CD4-positive, alpha-beta memory T cell (primary cell): ENCODE measurements around the gene FAM210A. TPM values are rescaled to one million over a fixed set of nuclear protein-coding genes. Genes with fewer than 3 reads are reported as not detected.

Experiments
- CTCF ChIA-PET: fragments of 350-600 bp; sonication (Branson Sonifier 250); formaldehyde crosslinking; loops from one replicate; lab custom pipeline; 2021; ENCODE audit warnings: inconsistent platforms; ENCODE audit not compliant: partially characterized antibody; lab: Charles Lee
- POLR2A ChIA-PET: fragments of 350-600 bp; sonication (Branson Sonifier 250); formaldehyde crosslinking; loops from one replicate; lab custom pipeline; 2021; ENCODE audit not compliant: partially characterized antibody; lab: Charles Lee
- DNase-seq, 5 donors: peaks; one replicate each; pipeline versions ENCODE4 v3.0.0 to v3.0.0-alpha.2; 2020 to 2022; ENCODE audit warnings: mixed read lengths in 1 of 5
- H3K27ac ChIP-seq: one replicate; pipeline ENCODE4 v1.7.0; 2013; ENCODE audit warnings: low read depth, low read length
- H3K27me3 ChIP-seq: 2 replicates; pipeline ENCODE4 v1.7.0; 2013; ENCODE audit warnings: mild to moderate bottlenecking, low read length, moderate library complexity; ENCODE audit not compliant: insufficient read depth
- H3K36me3 ChIP-seq: 2 replicates; pipeline ENCODE4 v1.7.0; 2013; ENCODE audit warnings: mild to moderate bottlenecking, low read length, moderate library complexity; ENCODE audit not compliant: insufficient read depth
- H3K4me1 ChIP-seq: 2 replicates; pipeline ENCODE4 v1.7.0; 2013; ENCODE audit warnings: mild to moderate bottlenecking, low read length, moderate library complexity; ENCODE audit not compliant: insufficient read depth
- H3K4me3 ChIP-seq, 2 donors: one replicate each; pipeline ENCODE4 v1.7.0; 2013; ENCODE audit warnings: low read length in 2 of 2, mild to moderate bottlenecking in 1 of 2
- H3K9me3 ChIP-seq, 2 donors: one replicate each; pipeline ENCODE4 v1.7.0; 2013; ENCODE audit warnings: low read length in 2 of 2, control low read depth in 1 of 2; ENCODE audit not compliant: control insufficient read depth in 1 of 2
- H3K27ac Mint-ChIP-seq, 7 donors: one replicate each; pipeline ENCODE4 v1.8.0; 2020 to 2021; ENCODE audit warnings: mixed read lengths in 7 of 7, mild to moderate bottlenecking in 6 of 7, inconsistent platforms in 3 of 7, moderate library complexity in 3 of 7
- H3K27me3 Mint-ChIP-seq, 2 donors: one replicate each; pipeline ENCODE4 v1.8.0; 2020 to 2021; ENCODE audit warnings: mixed read lengths in 2 of 2
- H3K36me3 Mint-ChIP-seq, 2 donors: one replicate each; pipeline ENCODE4 v1.8.0; 2020 to 2021; ENCODE audit warnings: mixed read lengths in 2 of 2, inconsistent platforms in 1 of 2, mild to moderate bottlenecking in 1 of 2
- H3K4me1 Mint-ChIP-seq, 4 donors: one replicate each; pipeline ENCODE4 v1.8.0; 2020 to 2021; ENCODE audit warnings: mixed read lengths in 4 of 4, mild to moderate bottlenecking in 1 of 4
- H3K4me3 Mint-ChIP-seq, 8 donors: one replicate each; pipeline ENCODE4 v1.8.0; 2020 to 2021; ENCODE audit warnings: mixed read lengths in 8 of 8, mild to moderate bottlenecking in 7 of 8, moderate library complexity in 6 of 8, inconsistent platforms in 3 of 8
- H3K9me3 Mint-ChIP-seq, 8 donors: one replicate each; pipeline ENCODE4 v1.8.0; 2020 to 2021; ENCODE audit warnings: mixed read lengths in 8 of 8, mild to moderate bottlenecking in 5 of 8, inconsistent platforms in 3 of 8, moderate library complexity in 1 of 8
- intact Hi-C: fragments of 100-400 bp; cut with micrococcal nuclease; formaldehyde crosslinking; loops from one replicate; pipeline ENCODE4 v1.15.1; 2023
- polyA plus RNA-seq, 2 donors: library from polyadenylated mRNA; unstranded; fragments of 300-500 nt; fragmentation: Illumina TruSeq; gene quantifications; one replicate each; pipeline ENCODE4 v1.2.3, GENCODE V29; 2021
- total RNA-seq, 2 experiments: library from RNA; stranded (reverse); gene quantifications; one replicate each; pipeline ENCODE4 v1.2.3, GENCODE V29; 2021

FAM210A gene
- total and polyA plus RNA-seq, 4 experiments from 2014 or later, result 9.4 to 13.7 (median 11.6) TPM

DNA sequence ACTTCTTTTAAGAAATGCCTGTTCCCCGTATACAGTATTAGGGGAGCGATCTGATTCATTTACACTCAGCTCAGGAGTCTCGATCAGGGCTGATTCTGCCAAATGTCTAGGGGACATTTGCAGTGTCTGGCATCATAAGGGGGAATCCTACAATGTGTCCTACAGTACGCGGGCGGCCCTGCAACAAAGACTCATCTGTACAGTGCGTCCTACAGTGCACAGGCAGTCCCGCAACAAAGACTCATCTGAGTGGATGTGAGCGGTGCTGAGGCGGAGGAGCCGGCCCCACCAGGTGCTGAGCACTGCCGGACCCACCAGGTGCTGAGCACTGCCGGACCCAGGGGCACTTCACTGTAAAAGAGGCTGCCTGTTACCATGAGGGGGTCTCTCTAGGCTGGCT is 102.5 kb downstream of the FAM210A start:
- Mint-ChIP-seq H3K27me3 (no peaks in the 10 kb centered on the region), H3K27ac (peak overlapping the region in 3 of 7 donors; percentile 24 to 78 (median 29)), H3K9me3 (peaks cover 0 to 1% (median 0%) of the 10 kb centered on the region in 8 donors), H3K4me1 (peaks cover 2 to 13% (median 8%) of the 10 kb centered on the region in 4 donors), H3K4me3 (no peak overlapping the region), H3K36me3 (peaks cover 12 to 20% of the 10 kb centered on the region in 2 donors)
- Histone ChIP-seq H3K9me3 (no peaks in the 10 kb centered on the region), H3K4me1 (no peaks in the 10 kb centered on the region), H3K36me3 (peaks cover 8% of the 10 kb centered on the region), H3K27ac (no peak overlapping the region), H3K27me3 (no peaks in the 10 kb centered on the region), H3K4me3 (no peak overlapping the region)
- DNase-seq, result no peak
- intact Hi-C loops, result no loop called here
- ChIA-PET CTCF (interaction anchor here (1.1 to 1.9 kb wide), 2 partner anchors 10 to 408 kb away, joined by 4 to 7 read pairs; no protein-coding TSS in a partner anchor), POLR2A (no interaction called here)

DNA sequence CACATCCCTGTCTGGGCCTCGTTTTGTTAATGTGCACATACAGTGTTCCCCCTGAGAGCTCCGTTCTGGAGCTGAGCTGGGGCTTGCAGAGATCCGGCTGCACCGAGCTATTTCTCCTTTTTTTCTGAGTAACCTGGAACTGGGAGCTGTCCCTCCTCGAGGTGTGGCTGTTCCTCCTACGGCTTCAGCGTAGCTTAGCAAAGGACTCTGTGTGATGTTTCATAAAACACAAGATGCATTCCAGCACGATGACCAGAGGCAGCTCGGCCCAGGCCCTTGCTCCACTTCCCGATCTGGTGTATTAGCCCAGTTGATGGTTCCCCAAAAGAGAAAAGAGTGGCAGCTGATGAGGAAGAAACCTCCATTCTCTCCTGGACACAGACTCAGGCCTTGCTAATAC is 103.0 kb downstream of the FAM210A start:
- POLR2A ChIA-PET, result no interaction called here
- Histone ChIP-seq H3K4me1 (no peaks in the 10 kb centered on the region), H3K9me3 (no peaks in the 10 kb centered on the region), H3K27me3 (no peaks in the 10 kb centered on the region), H3K4me3 (no peak overlapping the region), H3K27ac (no peak overlapping the region), H3K36me3 (peaks cover 8% of the 10 kb centered on the region)
- peaks cover 12 to 20% of the 10 kb centered on the region in 2 donors for H3K36me3 Mint-ChIP-seq
- H3K4me3 Mint-ChIP-seq, result no peak overlapping the region
- no peak for DNase-seq
- CTCF ChIA-PET, result interaction anchor here (1.1 kb wide), 1 partner anchor 9 kb away, joined by 4 read pairs; no protein-coding TSS in a partner anchor
- H3K27ac Mint-ChIP-seq, result no peak overlapping the region
- H3K4me1 Mint-ChIP-seq, result peaks cover 2 to 10% (median 8%) of the 10 kb centered on the region in 4 donors
- intact Hi-C loops, result no loop called here
- no peaks in the 10 kb centered on the region for H3K27me3 Mint-ChIP-seq
- peaks cover 0 to 1% (median 0%) of the 10 kb centered on the region in 8 donors for H3K9me3 Mint-ChIP-seq

DNA sequence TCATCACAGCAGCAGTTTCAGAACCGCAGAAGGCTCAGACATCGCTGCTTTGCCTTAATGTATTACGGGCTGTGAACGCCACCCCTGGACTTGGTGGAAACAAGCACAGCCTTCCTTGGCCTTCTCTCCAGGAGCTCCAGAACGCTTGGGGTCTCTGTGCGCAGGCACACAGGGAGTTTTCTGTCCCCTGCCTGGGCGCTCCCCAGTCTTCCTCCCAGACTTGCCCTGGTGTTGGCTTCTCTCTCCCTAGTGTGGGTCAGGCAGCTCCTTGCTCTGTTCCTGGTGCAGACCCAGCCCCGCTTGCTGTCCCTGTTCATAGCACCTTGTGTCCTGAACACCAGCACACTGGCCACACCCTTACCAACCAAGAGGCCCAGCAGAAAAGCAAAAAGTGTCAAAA is 103.6 kb downstream of the FAM210A start:
- Histone ChIP-seq H3K36me3 (peaks cover 8% of the 10 kb centered on the region), H3K27me3 (no peaks in the 10 kb centered on the region), H3K4me1 (no peaks in the 10 kb centered on the region), H3K9me3 (no peaks in the 10 kb centered on the region), H3K4me3 (no peak overlapping the region), H3K27ac (no peak overlapping the region)
- POLR2A ChIA-PET, result no interaction called here
- Mint-ChIP-seq H3K9me3 (peaks cover 0 to 1% (median 0%) of the 10 kb centered on the region in 8 donors), H3K27ac (peak overlapping the region in 1 of 7 donors; percentile 37), H3K27me3 (no peaks in the 10 kb centered on the region), H3K36me3 (peaks cover 12 to 20% of the 10 kb centered on the region in 2 donors), H3K4me1 (peaks cover 5 to 13% (median 8%) of the 10 kb centered on the region in 4 donors), H3K4me3 (no peak overlapping the region)
- no peak for DNase-seq
- intact Hi-C loops, result no loop called here
- CTCF ChIA-PET, result interaction anchor here (1.1 kb wide), 2 partner anchors 8 to 9 kb away, joined by 3 to 4 read pairs; no protein-coding TSS in a partner anchor

DNA sequence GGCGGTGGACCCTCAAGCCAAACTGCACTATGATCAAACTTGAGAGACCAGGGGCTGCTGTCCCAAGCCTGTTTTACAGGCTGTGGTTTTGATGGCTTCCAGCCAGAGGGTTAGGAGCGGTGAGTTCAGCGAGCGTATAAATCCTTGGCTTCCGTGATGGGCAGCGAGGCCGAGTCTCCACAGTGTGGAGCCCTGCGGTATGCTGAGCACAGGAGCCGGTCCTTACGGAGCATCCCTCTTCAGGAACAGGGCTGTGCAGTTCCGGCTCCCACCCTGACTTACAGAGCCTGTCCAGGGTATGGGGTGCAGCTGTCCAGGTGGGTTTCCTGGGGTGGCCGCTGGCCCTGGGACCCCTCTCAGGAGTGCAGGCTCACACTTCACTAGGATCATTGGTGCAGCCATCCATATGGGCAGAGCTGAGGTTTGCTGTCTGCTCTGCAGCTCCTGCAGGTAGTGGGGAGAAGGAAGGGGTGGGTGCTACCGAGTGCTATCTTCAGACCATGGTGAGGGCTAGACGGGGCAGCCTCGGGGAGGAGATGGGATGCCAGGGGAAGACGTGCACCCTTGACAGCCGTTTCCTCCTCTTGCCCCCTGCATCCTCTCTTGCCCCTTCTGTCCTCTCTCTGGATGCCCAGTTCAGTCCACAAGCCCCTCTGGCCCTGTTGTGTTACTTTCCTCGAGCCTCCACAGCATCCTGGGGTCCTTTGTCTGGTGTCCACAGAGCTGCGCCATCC is 104.3 kb downstream of the FAM210A start:
- no peak overlapping the region for H3K27ac ChIP-seq
- CTCF ChIA-PET, result interaction anchor here (1.1 kb wide), 1 partner anchor 8 kb away, joined by 3 read pairs; no protein-coding TSS in a partner anchor
- H3K4me1 Mint-ChIP-seq, result peaks cover 8 to 15% (median 12%) of the 10 kb centered on the region in 4 donors
- no peak for DNase-seq
- no peak overlapping the region for H3K4me3 Mint-ChIP-seq
- no peak overlapping the region for H3K27ac Mint-ChIP-seq
- no peaks in the 10 kb centered on the region for H3K27me3 Mint-ChIP-seq
- H3K36me3 ChIP-seq, result peaks cover 8% of the 10 kb centered on the region
- H3K4me1 ChIP-seq, result peaks cover 2% of the 10 kb centered on the region
- H3K27me3 ChIP-seq, result no peaks in the 10 kb centered on the region
- POLR2A ChIA-PET, result no interaction called here
- H3K4me3 ChIP-seq, result no peak overlapping the region
- peaks cover 0 to 1% (median 0%) of the 10 kb centered on the region in 8 donors for H3K9me3 Mint-ChIP-seq
- H3K36me3 Mint-ChIP-seq, result peaks cover 12 to 20% of the 10 kb centered on the region in 2 donors
- no peaks in the 10 kb centered on the region for H3K9me3 ChIP-seq
- intact Hi-C loops, result no loop called here

DNA sequence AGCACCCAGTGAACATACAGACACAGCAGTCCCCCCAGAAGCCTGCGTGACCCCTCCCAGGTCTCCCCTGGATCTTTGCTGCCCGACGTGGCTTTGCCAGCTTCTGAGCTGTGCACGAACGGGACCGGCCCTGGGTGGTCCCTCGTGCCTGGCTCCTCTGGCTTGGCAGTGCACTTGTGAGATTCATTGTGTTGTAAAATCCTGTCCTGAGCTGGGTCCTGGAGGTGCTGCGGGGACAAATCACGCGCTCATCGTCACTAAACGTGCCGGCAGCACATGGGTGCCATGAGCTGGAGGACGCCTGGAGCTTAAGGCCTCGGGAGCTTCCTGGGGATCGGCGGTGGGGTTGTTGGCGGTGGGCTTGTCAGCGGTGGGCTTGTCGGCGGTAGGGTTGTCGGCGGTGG is 104.9 kb downstream of the FAM210A start:
- H3K36me3 ChIP-seq, result peaks cover 8% of the 10 kb centered on the region
- peaks cover 8% of the 10 kb centered on the region for H3K4me1 ChIP-seq
- H3K4me3 ChIP-seq, result no peak overlapping the region
- POLR2A ChIA-PET, result no interaction called here
- Mint-ChIP-seq H3K9me3 (peaks cover 0 to 1% (median 0%) of the 10 kb centered on the region in 8 donors), H3K36me3 (peaks cover 12 to 20% of the 10 kb centered on the region in 2 donors), H3K4me1 (peaks cover 8 to 17% (median 16%) of the 10 kb centered on the region in 4 donors), H3K27ac (no peak overlapping the region), H3K27me3 (no peaks in the 10 kb centered on the region), H3K4me3 (no peak overlapping the region)
- CTCF ChIA-PET, result interaction anchor here (1.1 kb wide), 1 partner anchor 7 kb away, joined by 3 read pairs; no protein-coding TSS in a partner anchor
- no peaks in the 10 kb centered on the region for H3K27me3 ChIP-seq
- intact Hi-C loops, result no loop called here
- no peak for DNase-seq
- no peak overlapping the region for H3K27ac ChIP-seq
- H3K9me3 ChIP-seq, result no peaks in the 10 kb centered on the region

DNA sequence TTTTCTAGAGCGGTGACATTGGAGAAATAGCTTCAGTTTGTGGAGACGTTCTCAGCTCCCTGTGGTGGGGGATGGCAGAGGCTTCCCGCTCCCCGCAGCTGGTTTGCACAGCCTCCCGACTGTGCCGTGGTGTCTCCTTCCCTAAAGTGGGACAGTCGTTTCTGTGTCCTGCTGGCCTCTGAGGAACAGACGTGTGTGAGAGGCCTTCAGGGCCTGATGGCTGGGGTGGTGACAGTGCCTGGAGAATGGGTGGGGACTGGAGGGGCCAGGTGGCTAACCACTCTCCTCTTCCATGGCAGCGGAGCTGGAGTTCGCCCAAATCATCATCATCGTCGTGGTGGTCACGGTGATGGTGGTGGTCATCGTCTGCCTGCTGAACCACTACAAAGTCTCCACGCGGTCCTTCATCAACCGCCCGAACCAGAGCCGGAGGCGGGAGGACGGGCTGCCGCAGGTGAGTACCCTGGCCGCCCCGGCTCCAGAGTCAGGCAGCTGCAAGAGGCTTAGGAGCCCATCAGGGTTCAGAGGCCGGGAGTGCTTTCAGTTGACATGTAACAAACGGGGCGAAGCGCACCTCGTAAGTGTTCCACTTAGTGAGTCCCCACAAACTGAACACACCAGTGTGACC is 105.4 kb downstream of the FAM210A start:
- Histone ChIP-seq H3K9me3 (no peaks in the 10 kb centered on the region), H3K27me3 (no peaks in the 10 kb centered on the region), H3K36me3 (peaks cover 8% of the 10 kb centered on the region), H3K4me3 (no peak overlapping the region), H3K27ac (no peak overlapping the region), H3K4me1 (peaks cover 13% of the 10 kb centered on the region)
- Mint-ChIP-seq H3K4me1 (peaks cover 13 to 20% (median 16%) of the 10 kb centered on the region in 4 donors), H3K27me3 (no peaks in the 10 kb centered on the region), H3K4me3 (no peak overlapping the region), H3K27ac (peak overlapping the region in 1 of 7 donors; percentile 17), H3K9me3 (no peaks in the 10 kb centered on the region), H3K36me3 (peaks cover 9 to 16% of the 10 kb centered on the region in 2 donors)
- ChIA-PET CTCF (no interaction called here), POLR2A (no interaction called here)
- intact Hi-C loops, result no loop called here
- no peak for DNase-seq

DNA sequence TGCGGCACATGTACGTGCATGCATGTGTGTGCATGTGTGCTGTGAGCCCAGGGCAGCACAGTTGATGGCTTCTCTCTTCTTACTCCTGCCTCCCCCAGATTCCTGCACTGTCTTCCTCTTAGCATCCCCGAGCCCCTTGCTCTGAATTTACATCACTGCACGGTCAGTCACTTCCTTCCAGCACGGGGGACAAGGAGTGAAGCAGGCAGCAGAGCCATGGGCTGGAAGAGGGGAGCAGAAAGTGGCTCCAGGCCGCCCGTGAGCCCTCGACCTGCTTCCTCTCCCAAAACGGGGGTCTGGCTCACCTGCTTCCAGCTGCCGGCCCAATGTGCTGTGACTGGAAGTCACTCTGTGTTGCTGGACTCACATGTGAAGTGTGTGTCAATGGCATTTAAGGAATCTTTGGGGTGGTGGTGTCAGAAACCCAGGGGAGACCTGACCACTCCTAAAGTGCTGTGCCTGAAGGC is 106.1 kb downstream of the FAM210A start:
- Histone ChIP-seq H3K36me3 (peaks cover 8% of the 10 kb centered on the region), H3K27me3 (no peaks in the 10 kb centered on the region), H3K9me3 (no peaks in the 10 kb centered on the region), H3K27ac (no peak overlapping the region), H3K4me3 (no peak overlapping the region), H3K4me1 (peaks cover 20% of the 10 kb centered on the region)
- CTCF ChIA-PET, result no interaction called here
- no peaks in the 10 kb centered on the region for H3K9me3 Mint-ChIP-seq
- H3K4me3 Mint-ChIP-seq, result no peak overlapping the region
- no peaks in the 10 kb centered on the region for H3K27me3 Mint-ChIP-seq
- H3K4me1 Mint-ChIP-seq, result peaks cover 20 to 26% (median 21%) of the 10 kb centered on the region in 4 donors
- intact Hi-C loops, result no loop called here
- POLR2A ChIA-PET, result no interaction called here
- peaks cover 9 to 16% of the 10 kb centered on the region in 2 donors for H3K36me3 Mint-ChIP-seq
- no peak for DNase-seq
- peak overlapping the region in 4 of 7 donors; percentile 15 to 60 (median 20) for H3K27ac Mint-ChIP-seq
